T-helper 1 cell (primary cell): ENCODE measurements around the gene ZNRF3.
A peak's percentile ranks its signal among the peaks of the same experiment; 100 is the strongest.

Experiments
- DNase-seq, 5 donors: peaks; one replicate each; pipeline ENCODE4 v3.0.0-alpha.2; 2012 to 2020

Gene ZNRF3

DNA sequence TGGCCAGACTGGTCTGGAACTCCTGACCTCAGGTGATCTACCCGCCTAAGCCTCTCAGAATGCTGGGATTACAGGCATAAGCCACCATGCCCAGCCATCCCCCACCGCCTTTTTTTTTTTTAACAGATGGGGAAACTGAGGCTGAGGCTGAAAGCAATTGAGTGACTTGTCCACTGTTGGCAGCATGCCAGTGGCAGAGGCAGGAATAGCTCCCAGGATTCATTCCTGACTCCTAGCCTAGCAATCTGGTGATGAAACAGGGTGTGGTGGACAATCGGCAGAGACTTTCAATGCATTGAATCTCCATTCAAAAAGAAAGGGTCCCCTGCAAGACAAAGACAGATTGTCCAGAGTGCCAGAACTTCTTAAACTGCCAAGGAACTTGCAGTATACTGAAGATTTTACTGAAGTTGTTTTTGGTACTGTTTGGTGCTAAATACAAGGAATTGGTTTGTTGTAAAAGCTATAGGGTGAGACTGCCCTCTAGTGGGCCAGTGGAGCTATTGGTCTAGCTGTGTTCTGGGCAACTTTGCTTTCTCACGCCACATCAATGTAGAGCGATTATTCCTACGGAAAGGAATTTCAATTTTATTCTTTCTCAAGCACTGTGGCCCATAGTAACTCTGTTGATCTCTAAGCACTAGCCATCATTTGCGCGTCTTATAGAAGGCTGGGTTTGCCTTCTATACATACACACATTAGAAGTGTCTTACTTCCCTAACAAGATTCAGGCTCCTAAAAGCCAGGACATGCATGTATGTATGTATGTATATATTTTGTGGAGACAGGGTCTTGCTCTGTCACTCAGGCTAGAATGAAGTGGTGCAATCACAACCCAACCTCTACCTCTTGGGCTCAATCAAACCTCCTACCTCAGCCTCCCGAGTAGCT is 157.3 kb downstream of the ZNRF3 start:
- peak in 4 of 5 donors; percentile 40 to 66 (median 59) for DNase-seq

DNA sequence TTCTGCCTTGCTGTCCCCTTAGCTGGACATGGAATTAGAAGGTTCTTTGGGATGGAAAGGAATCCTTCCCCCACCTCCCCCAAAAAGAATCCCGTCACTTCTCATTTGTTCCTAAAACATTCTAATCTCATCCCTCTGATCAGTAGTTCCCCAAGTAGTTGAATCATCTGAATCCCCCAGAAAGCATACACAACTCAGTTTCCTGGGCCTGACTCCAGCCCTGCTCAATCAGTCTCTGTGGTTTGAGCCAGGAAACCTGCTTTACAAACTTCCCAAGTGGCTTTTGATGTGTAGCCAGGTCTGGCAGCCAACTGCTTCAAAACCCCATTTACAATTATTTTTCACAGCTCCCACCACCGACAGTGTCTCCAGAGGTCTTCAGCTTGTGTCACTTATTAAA is 158.0 kb downstream of the ZNRF3 start:
- DNase-seq, result no peak

DNA sequence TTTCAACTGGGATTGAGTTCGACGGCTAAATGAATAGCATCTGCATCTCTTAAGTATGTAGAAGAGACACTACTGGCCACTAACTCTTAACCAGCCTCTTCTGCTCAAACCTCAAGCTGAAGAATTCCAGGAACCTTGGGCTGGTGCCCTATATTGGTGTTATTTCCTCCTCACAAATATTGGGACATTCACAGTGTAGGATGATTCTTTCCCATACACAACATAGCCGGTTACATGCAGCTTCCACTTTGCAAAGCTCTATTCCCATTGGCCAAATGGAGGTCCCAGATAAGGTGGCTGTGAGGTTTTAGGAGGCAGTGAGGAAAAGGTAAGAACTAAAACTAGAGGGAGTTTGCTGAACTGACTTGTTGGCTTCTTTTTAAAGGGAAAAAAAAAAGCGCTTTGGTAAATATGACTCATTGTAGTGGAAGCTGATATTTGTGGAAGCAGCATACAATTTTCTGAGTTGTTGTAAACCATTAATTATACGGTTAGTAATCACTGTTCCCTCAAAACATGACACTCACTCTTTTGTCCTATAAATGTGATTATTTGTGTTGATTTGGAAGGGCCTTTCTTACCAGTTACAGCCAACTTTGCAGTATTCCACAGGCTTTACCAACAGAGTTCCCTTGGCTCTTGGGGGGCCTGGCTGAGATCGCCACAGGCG is 160.7 kb downstream of the ZNRF3 start:
- no peak for DNase-seq

GRCh38 chr22:29044657-29045176 is 161.3 kb downstream of the ZNRF3 start:
- no peak for DNase-seq

- DNase-seq, result no peak
Observed at GRCh38 chr22:29048822-29049654, 165.7 kb downstream of the ZNRF3 start.

DNA sequence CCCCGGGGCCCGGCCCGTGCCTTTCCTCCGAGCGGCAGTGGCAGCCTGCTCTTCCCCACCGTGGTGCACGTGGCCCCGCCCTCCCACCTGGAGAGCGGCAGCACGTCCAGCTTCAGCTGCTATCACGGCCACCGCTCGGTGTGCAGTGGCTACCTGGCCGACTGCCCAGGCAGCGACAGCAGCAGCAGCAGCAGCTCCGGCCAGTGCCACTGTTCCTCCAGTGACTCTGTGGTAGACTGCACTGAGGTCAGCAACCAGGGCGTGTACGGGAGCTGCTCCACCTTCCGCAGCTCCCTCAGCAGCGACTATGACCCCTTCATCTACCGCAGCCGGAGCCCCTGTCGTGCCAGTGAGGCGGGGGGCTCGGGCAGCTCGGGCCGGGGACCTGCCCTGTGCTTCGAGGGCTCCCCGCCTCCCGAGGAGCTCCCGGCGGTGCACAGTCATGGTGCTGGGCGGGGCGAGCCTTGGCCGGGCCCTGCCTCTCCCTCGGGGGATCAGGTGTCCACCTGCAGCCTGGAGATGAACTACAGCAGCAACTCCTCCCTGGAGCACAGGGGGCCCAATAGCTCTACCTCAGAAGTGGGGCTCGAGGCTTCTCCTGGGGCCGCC is 166.4 kb downstream of the ZNRF3 start:
- DNase-seq, result no peak

GRCh38 chr22:29050457-29050856 is 167.1 kb downstream of the ZNRF3 start:
- no peak for DNase-seq

GRCh38 chr22:29053048-29053702 is 169.8 kb downstream of the ZNRF3 start:
- no peak for DNase-seq

GRCh38 chr22:29054251-29054767 is 170.9 kb downstream of the ZNRF3 start:
- DNase-seq, result no peak

DNA sequence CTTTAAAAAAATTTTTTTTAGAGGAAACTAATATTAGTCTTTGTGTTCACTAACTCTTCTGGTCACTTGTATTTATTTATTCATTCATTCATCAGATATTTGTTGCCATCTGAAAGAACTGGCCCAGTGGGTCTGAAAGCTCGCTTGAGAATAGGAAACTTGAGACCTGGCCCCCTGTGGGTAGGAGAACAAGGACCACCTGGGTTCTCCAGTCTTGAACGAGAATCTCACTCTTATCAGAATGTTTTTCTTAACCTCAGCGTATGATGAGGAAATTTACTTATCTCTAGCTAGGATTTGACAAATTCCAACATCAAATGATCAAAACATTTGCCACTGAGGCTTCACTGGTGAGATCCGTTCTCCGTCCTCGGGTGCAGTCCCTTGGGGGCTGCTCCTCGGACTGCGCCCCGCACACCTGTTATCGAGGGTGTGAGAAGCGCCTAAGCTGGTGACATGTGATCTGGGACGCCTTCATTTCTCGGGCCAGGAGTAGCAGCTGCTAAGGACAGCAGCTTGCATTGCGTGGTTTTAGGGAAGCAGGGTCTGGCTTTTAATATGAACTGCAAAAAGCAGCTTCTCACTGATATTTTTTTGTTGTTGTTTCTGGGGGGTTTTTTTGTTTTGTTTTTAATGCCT is 171.9 kb downstream of the ZNRF3 start:
- no peak for DNase-seq

GRCh38 chr22:29056472-29056871 is 173.1 kb downstream of the ZNRF3 start:
- DNase-seq, result no peak

GRCh38 chr22:29060251-29060869 is 177.0 kb downstream of the ZNRF3 start:
- DNase-seq, result no peak

DNA sequence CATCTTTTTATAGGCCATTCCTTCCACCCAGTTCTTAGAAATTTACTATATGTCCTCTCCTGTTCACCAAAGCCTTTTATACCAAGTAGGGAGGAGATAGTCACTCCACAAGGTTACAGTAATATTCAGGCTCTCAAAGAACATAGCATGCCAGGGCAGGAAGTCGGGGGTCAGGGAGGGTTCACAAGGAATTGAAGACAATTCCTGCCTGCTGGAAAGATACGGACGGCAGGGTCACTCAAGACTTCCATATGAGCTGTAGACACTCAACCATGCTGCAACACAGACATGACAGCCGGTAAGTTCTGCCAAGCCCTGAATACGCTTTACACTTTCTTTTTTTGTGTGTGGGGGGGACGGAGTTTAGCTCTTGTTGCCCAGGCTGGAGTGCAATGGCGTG is 177.6 kb downstream of the ZNRF3 start:
- DNase-seq, result no peak

- no peak for DNase-seq
Observed at GRCh38 chr22:29061773-29062172, 178.4 kb downstream of the ZNRF3 start, which contains the start of gene C22orf31. TSS of gene C22orf31 (minus strand) at chr22:29061831. CDS start at chr22:29061792, 39 bp downstream.

GRCh38 chr22:29062286-29062821 is 179.0 kb downstream of the ZNRF3 start:
- no peak for DNase-seq

- no peak for DNase-seq
Observed at GRCh38 chr22:29065468-29066190, 182.3 kb downstream of the ZNRF3 start.

- DNase-seq, result no peak
Observed at GRCh38 chr22:29069463-29069862, 186.1 kb downstream of the ZNRF3 start.

- no peak for DNase-seq
Observed at GRCh38 chr22:29070490-29070889, 187.1 kb downstream of the ZNRF3 start.

DNA sequence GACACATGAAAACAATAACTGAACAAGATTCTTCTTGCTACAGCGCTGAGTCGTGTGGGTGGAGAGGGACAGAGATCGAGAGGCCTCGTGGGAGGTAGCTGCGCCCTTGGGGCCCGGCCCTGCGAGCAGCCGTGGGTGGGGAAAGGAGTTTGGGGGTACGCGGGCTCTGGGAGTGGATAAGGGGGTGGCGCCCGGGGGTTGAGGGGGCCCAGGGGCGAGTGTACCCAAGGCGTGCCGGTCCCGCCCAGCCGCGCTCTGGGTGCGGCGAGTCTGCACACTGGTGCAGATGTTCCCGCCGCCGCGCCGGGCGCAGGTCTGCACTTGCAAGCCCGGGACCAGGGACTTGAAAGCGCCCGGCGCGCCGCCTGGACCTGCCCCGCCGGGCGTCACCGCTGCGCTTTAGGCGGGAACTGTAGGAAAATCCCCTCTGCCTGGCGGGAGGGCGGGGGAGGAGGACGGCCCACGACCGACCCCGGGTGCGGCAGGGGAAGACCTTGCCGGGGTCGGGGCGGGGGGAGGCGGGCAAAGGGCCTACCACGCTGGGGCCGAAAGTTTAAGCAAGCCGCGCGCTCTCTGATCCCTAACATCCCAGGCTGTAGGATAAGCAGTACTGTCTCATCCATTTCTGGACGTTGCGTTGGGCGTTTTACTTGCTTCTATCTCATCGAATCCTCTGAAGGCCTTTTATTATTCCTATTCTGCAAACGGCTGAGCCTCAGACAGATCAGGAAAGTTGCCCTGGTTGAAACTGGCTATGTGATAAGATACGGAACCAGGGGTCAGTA is 188.1 kb downstream of the ZNRF3 start:
- peak in 3 of 5 donors; percentile 18 to 31 (median 26) for DNase-seq
